HG03196 (cell line): ENCODE measurements around the gene GPX3.
A peak's percentile ranks its signal among the peaks of the same experiment; 100 is the strongest.

Experiments used
- ATAC-seq: cut with Tn5 transposase; IDR thresholded peaks from one replicate; pipeline ENCODE4 v1.9.1; 2021; ENCODE audit not compliant: unreplicated experiment

GPX3 gene

GRCh38 chr5:151033217-151033934 lies 13.0 kb downstream of the GPX3 start:
- ATAC-seq = no peak

GRCh38 chr5:151034422-151035379 lies 14.3 kb downstream of the GPX3 start:
- ATAC-seq = no peak

GRCh38 chr5:151036556-151036955 lies 16.2 kb downstream of the GPX3 start:
- ATAC-seq = no peak

GRCh38 chr5:151037561-151038411 lies 17.4 kb downstream of the GPX3 start:
- ATAC-seq = no peak

GRCh38 chr5:151038412-151038745 lies 18.0 kb downstream of the GPX3 start:
- no peak for ATAC-seq

- ATAC-seq = no peak
Observed at GRCh38 chr5:151038801-151039238, 18.4 kb downstream of the GPX3 start.

- no peak for ATAC-seq
Observed at GRCh38 chr5:151039665-151040064, 19.3 kb downstream of the GPX3 start.

- ATAC-seq = no peak
Observed at GRCh38 chr5:151040211-151040747, 19.9 kb downstream of the GPX3 start.

- no peak for ATAC-seq
Observed at GRCh38 chr5:151041577-151042268, 21.3 kb downstream of the GPX3 start.

GRCh38 chr5:151042453-151043093 lies 22.2 kb downstream of the GPX3 start:
- ATAC-seq = no peak

- ATAC-seq = no peak
Observed at GRCh38 chr5:151047814-151048425, 27.5 kb downstream of the GPX3 start.

- no peak for ATAC-seq
Observed at GRCh38 chr5:151048526-151048925, 28.1 kb downstream of the GPX3 start.

GRCh38 chr5:151051066-151051930 lies 30.9 kb downstream of the GPX3 start:
- ATAC-seq = peak; percentile 56

- no peak for ATAC-seq
Observed at GRCh38 chr5:151051931-151052608, 31.7 kb downstream of the GPX3 start.

GRCh38 chr5:151052836-151053235 lies 32.4 kb downstream of the GPX3 start:
- ATAC-seq = no peak

- no peak for ATAC-seq
Observed at GRCh38 chr5:151053796-151054462, 33.5 kb downstream of the GPX3 start.

- ATAC-seq = no peak
Observed at GRCh38 chr5:151054709-151055108, 34.3 kb downstream of the GPX3 start.
